Measurements from ENCODE around the gene EMP2.
"Not testable (repeated sequence)": the region's sequence is repeated elsewhere in the genome, so short reads cannot be mapped to it uniquely, and the experiment has no call there.

Gene EMP2

DNA sequence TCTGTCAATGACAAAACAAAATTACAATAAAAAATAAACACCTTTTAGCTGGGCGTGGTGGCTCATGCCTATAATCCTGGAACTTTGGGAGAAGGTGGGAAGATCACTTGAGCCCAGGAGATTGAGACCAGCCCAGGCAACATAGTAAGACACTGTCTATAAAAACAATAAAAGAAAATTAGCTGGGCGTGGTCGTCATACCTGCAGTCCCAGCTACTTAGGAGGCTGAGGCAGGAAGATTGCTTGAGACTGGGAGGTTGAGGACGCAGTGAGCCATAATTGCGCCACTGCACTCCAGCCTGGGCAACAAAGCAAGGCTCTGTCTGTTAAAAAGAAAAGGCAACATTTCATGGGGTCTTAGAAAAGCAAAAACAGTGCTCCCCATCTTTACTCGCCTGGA lies 32.7 kb downstream of the EMP2 start:
- no peak for DNase-seq

- no peak for DNase-seq
Measured at GRCh38 chr16:10543231-10543977, 37.0 kb downstream of the EMP2 start.

DNA sequence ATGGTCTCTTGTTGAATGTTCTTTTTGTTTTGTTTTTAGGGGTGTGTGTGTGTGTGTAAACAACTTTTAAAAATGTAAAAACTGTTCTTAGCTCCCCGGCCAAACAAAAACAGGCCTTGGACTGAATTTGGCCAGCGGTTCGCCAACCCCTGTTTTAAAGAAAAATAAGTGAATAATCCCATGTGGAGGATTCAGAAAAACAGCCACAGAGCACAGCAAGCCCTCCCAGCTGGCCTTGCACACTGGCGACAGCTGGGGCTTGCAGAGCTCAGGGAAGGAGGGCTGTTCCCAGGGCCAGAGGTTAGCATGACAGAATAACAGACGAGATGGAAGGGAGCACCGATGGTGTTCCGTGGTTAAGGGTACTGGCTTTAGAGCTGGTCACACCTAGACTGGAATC lies 39.0 kb downstream of the EMP2 start:
- DNase-seq, result no peak

DNA sequence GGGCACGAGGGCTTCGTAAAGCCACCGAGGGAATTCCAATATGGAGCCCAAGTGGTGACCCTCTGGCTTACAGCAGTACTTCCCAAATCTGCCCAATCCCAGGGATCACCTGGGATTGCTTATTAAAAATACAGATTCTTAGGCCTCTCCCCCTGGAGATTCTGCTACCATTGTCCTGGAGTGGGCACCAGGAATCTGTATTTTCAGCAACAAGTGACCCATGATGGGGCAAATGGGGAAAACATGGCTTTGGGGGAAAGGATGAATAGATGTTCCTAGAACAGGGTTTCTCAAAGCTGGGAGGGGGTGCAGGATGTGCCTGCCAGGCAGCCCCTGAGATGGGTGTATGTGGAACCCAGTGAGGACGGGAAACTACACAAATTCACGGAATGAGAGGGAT lies 40.6 kb downstream of the EMP2 start:
- DNase-seq, result no peak

- DNase-seq, result no peak
Measured at GRCh38 chr16:10539236-10539635, 41.2 kb downstream of the EMP2 start.

- DNase-seq, result no peak
Measured at GRCh38 chr16:10538583-10538982, 41.8 kb downstream of the EMP2 start.

- DNase-seq, result no peak
Measured at GRCh38 chr16:10537946-10538345, 42.5 kb downstream of the EMP2 start.

DNA sequence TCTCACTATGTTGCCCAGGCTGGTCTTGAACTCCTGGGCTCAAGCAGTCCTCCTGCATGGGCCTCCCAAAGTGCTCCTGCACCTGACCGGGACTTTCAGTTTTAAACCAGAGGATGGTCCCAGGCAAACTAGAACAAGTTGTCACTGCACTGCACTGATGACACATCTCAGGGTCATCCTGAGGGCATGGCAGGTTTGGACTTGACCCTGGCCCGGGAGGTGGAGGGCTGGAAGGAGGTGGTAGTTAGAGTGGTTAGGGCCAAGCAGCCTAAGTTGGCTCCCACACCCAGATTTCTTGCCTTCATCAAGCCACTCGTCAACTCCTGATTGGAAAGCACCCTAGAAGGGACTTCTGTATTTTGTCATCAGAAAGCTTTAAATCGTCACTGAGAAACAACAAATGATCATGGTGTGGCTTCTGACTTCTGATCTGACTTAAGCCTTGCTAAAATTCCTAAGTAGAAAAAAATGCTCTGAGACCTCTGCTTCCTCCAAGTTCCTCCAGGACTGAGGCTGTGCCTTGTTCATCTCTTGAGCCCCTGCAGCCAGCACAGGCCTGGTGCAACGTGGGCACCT lies 43.5 kb downstream of the EMP2 start:
- no peak for DNase-seq

DNA sequence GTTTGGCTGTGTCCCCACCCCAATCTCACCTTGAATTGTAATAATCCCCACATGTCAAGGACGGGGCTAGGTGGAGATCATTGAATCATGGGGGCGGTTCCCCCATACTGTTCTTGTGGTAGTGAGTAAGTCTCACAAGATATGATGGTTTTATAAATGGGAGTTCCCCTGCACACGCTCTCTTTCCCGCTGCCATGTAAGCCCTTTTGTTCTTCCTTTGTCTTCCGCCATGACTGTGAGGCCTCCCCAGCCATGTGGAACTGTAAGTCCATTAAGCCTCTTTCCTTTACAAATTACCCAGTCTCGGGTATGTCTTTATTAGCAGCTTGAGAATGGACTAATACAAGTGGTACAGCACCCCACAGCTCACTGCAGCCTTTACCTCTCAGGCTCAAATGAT lies 44.1 kb downstream of the EMP2 start:
- DNase-seq, result not testable (repeated sequence)

DNA sequence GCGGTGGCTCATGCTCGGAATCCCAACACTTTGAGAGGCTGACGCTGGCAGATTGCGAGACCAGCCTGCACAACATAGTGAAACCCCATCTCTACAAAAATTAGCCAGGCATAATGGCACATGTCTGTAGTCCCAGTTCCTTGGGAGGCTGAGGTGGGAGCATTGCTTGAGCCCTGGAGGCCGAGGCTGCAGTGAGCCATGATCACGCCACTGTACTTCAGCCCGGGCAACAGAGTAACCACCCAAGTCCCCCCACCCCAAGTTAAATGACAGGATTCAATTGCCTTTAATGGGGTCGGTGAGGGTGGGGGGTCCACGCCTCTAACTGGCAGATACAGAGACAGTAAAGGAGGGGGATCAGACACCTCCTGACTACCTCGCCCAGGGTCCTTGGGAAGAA lies 44.9 kb downstream of the EMP2 start:
- no peak for DNase-seq

GRCh38 chr16:10534748-10535147 lies 45.6 kb downstream of the EMP2 start:
- DNase-seq, result no peak

- not testable (repeated sequence) for DNase-seq
Measured at GRCh38 chr16:10533612-10534011, 46.8 kb downstream of the EMP2 start.

GRCh38 chr16:10531582-10531981 lies 48.8 kb downstream of the EMP2 start:
- DNase-seq, result no peak

- no peak for DNase-seq
Measured at GRCh38 chr16:10530685-10531084, 49.7 kb downstream of the EMP2 start.

GRCh38 chr16:10529895-10530669 lies 50.3 kb downstream of the EMP2 start:
- no peak for DNase-seq

DNA sequence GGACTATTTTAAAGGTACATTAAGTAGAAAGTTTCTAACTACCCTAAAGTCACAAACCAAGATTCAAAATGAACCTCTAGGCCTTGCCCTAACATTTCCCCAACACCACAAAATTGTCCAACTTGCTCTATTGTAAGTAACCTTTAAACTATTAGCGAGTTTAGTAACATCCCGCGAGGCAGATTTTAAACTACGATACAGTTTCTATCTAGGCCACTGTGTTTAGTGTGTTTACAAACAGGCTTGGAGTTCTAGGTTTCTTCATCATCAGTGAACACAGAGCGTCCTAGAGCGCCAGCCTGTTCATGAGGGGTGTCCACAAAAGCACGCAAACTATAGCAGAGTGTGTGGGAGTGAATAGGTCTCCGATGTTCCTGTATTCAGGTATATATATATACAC lies 51.8 kb downstream of the EMP2 start:
- DNase-seq, result no peak

GRCh38 chr16:10526962-10527361 lies 53.4 kb downstream of the EMP2 start:
- no peak for DNase-seq

GRCh38 chr16:10525214-10525825 lies 55.1 kb downstream of the EMP2 start:
- no peak for DNase-seq

DNA sequence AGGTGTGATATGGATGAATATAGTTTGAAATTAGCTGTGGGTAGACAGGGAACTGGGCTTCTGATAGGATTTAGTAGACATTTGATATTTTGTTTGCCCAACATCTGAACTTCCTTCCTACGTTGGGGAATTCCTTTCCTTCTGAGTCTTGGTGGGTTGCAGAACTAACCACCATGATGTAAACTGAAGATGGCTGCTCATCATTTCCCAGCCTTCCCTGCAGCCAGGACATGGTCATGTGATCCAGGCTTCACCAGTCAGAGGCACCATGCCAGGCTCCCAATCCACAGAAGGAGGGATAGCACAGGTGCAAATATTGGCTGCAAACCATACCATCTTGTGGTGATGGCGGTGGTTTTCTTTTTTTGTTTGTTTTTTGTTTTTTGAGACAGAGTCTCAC lies 57.4 kb downstream of the EMP2 start:
- DNase-seq, result no peak

- peak; percentile 48 for DNase-seq
Measured at GRCh38 chr16:10521681-10522274, 58.6 kb downstream of the EMP2 start.

- DNase-seq, result no peak
Measured at GRCh38 chr16:10520869-10521578, 59.4 kb downstream of the EMP2 start.
